Omental fat pad (tissue), 4 donors: ENCODE measurements around the gene VDAC1. TPM values are rescaled to one million over a fixed set of nuclear protein-coding genes. Genes with fewer than 3 reads are reported as not detected.

Source experiments
- ATAC-seq: fragments of 150-250 bp; one replicate; pipeline ENCODE4 v1.9.1; 2016; ENCODE audit warnings: mild to moderate bottlenecking, moderate library complexity; ENCODE audit not compliant: low FRiP score
- DNase-seq: peaks from one replicate; pipeline ENCODE4 v3.0.0-alpha.2; 2019; ENCODE audit warnings: low spot score
- CTCF ChIP-seq, 3 donors: fragments of 450-650 bp; IDR thresholded peaks; one replicate each; pipeline ENCODE4 v1.5.1; 2016 to 2017; ENCODE audit warnings: antibody characterized with exemption in 3 of 3, mild to moderate bottlenecking in 3 of 3, moderate library complexity in 2 of 3
- total RNA-seq, 4 donors: library from RNA; depleted of rRNA; stranded (reverse); fragments of >200 nt; gene quantifications; one replicate each; pipeline ENCODE4 v1.1.0, GENCODE V29; 2016

The VDAC1 gene, protein sequence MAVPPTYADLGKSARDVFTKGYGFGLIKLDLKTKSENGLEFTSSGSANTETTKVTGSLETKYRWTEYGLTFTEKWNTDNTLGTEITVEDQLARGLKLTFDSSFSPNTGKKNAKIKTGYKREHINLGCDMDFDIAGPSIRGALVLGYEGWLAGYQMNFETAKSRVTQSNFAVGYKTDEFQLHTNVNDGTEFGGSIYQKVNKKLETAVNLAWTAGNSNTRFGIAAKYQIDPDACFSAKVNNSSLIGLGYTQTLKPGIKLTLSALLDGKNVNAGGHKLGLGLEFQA
- 100 to 1,000 TPM in 3 of 4 donors, 10 to 100 TPM in 1; 83.4 to 182 (median 150) TPM for total RNA-seq

- ATAC-seq = peak; percentile 90
- DNase-seq = peak; percentile 51
- no peak for TF ChIP-seq CTCF (IDR thresholded peaks at IDR 0.05)
Measured at GRCh38 chr5:134004626-134005416, at the start of gene VDAC1. TSS of gene VDAC1 (minus strand) at chr5:134004975. CDS start at chr5:133993012, 11,963 bp downstream.

GRCh38 chr5:134053840-134054338, 49.1 kb upstream of the VDAC1 start:
- TF ChIP-seq CTCF (IDR thresholded peaks at IDR 0.05) = no peak
- no peak for DNase-seq
- ATAC-seq = no peak

DNA sequence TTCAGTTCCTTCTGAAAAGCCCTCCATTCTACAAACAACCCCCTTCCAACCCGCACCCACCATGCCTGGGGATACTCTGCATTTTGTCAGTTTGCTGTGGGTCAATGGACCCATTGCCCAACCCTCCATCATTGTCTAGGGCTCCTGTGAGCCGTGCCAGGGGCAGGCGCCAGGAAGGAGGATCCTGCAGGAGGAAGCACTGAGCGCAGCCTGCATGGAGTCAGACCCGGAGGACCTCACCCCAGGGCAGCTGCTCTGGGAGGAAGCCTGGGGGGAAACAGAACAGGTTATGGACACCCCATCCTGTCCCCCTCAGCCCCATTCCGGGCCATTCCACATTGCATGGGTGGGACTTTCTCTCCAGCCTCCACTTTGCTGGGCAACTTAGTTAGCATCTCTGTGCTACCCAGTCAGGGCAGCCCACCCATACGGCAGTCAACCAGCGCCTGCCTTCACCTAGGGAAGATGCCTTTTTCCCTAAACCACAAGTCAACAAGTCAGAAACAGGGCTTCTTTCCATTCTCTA, 48.6 kb upstream of the VDAC1 start:
- TF ChIP-seq CTCF (IDR thresholded peaks at IDR 0.05) = no peak
- DNase-seq (no peak), ATAC-seq (no peak)

DNA sequence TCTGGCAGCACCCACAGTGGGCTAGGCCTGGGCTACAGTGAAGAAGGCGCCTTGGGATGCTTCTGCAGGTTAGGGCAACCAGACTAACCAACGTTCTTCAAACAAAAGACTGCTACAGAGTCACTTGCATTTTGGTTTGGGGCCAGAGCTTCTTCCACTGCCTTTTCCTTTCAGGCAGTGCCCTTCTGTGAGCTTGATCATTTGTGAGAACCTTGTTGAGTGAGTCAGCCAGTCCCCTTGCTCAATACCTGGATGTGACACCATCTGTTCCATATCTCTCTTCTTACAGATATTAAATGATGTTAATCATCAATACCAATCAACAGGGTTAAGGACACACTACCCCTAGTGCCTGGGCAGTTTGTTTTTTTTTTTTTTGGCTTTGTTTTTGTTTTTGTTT, 46.5 kb upstream of the VDAC1 start:
- no peak for DNase-seq
- no peak for TF ChIP-seq CTCF (IDR thresholded peaks at IDR 0.05)
- no peak for ATAC-seq

GRCh38 chr5:134048864-134049263, 44.1 kb upstream of the VDAC1 start:
- TF ChIP-seq CTCF (IDR thresholded peaks at IDR 0.05) = no peak
- DNase-seq (no peak), ATAC-seq (no peak)

DNA sequence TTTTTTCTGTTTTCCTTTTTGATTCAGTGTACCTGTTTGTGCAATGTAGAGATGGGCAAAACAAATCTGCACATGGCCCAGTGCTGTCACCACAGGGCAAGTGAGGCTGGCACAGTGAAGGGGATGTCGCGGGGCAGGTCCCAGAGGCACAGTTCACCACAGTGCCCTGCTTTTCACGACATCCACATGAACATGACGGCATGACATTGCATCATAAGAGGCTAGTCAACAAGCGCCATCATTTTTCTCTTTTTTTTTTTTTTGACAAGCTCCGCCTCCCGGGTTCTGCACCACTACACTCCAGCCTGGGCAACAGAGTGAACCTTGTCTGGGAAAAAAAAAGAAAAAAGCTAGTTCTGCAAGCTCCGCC, 42.9 kb upstream of the VDAC1 start:
- no peak for TF ChIP-seq CTCF (IDR thresholded peaks at IDR 0.05)

More for the DNA sequence above, 42.9 kb upstream of the VDAC1 start:
- no peak for DNase-seq
- ATAC-seq = no peak
